NCI-H1048 (cell line): ENCODE data around the gene CLC.
"Not testable (repeated sequence)": the region's sequence is repeated elsewhere in the genome, so short reads cannot be mapped to it uniquely, and the experiment has no call there.

Experiments used
- DNase-seq: peaks from one replicate; lab custom pipeline; 2025; lab: John Stamatoyannopoulos, UW

CLC gene

GRCh38 chr19:39728040-39728439, 9.8 kb downstream of the CLC start:
- DNase-seq = no peak

GRCh38 chr19:39727070-39727800, 10.6 kb downstream of the CLC start:
- no peak for DNase-seq

DNA sequence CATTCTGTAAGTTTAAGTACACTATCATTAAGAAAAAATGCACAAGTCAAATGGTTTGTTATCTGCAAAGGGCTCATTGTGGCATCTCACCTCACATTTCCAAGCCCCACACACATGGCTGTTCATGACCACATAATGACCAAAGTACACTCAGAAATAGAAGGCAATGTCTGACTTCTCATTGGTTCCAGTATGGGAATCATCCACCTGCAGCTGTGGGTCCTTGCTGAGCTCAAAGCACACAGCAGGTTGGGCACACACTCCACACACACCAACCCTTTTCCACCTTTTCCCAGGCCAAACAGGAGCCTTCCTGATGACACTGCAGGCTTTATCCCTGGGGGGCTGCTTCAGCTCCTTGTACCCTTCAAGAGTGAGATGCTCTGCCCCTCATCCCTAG, 11.8 kb downstream of the CLC start:
- no peak for DNase-seq

DNA sequence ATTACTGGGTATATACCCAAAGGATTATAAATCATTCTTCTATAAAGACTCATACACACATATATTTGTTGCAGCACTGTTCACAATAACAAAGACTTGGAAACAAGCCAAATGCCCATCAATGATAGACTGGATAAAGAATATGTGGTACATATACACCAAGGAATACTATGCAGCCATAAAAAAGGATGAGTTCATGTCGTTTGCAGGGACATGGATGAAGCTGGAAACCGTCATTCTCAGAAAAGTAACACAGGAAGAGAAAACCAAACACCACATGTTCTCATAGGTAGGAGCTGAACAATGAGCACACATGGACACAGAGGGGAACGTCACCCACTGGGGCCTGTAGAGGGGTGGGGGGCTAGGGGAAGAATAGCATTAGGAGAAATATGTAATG, 17.7 kb downstream of the CLC start:
- DNase-seq = not testable (repeated sequence)

- no peak for DNase-seq
Measured at GRCh38 chr19:39710333-39710890, 27.4 kb downstream of the CLC start.

DNA sequence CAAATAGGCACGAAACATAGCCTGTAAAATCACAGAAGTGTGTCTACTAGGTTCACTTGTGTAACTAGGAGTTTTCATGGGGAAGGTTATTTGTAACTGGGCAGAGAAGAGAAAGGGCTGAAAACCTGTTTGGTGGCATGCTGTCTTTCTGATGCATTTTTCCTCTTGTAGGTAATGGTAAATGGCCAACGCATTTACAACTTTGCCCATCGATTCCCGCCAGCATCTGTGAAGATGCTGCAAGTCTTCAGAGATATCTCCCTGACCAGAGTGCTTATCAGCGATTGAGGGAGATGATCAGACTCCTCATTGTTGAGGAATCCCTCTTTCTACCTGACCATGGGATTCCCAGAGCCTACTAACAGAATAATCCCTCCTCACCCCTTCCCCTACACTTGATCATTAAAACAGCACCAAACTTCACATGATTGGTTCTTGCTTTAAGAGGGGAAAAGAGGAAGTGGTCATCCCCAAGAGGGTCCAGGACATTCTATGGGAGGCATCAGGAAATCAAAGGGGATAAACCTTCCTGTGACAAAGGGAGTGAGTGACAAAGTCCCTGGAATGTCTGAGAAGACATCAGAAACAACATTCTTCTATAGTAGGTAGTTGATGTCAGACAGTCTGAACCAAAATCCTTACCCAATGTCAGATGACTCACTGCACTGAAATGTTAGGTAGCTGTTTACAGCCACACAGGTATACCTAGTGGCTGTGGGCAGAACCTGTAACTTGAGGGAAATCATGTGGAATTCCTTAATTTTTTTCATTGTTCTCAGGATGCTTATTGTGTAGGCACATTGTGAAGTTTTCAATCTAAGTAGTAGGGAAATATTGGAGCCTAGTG, 28.6 kb downstream of the CLC start:
- no peak for DNase-seq

- DNase-seq = no peak
Measured at GRCh38 chr19:39708594-39708993, 29.2 kb downstream of the CLC start.

DNA sequence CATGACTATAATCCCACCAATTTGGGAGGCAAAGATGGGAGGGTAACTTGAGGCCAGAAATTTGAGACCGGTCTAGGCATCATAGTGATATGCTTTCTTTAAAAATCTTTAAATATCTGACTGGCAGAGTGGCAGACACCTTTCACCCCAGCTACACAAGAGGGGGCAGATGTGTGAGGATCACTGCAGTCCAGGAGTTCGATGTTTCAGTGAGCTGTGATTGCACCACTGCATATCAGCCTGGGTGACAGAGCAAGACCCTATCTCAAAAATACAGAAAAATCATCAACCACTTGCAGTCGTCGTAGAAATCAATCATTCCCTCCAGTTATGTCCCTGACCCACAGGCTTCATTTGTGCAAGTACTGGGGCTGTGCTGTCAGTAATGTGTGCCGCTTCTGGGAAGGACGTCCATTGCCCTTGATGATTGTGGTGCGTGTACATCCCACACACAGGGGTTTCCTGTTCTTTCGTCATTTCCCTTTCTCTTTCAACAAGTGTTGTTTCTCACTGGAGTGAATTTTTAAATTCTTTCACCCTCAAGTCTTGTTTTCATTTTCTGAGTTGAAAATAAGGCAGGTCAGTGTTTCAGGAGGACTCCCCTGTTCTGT, 32.1 kb downstream of the CLC start:
- no peak for DNase-seq

GRCh38 chr19:39704181-39705044, 33.4 kb downstream of the CLC start, which contains the start of gene LGALS14:
LGALS14 (plus strand) TSS chr19:39704481; CDS start chr19:39704529, 48 bp downstream.
- no peak for DNase-seq

- DNase-seq = no peak
Measured at GRCh38 chr19:39701291-39701690, 36.5 kb downstream of the CLC start.

DNA sequence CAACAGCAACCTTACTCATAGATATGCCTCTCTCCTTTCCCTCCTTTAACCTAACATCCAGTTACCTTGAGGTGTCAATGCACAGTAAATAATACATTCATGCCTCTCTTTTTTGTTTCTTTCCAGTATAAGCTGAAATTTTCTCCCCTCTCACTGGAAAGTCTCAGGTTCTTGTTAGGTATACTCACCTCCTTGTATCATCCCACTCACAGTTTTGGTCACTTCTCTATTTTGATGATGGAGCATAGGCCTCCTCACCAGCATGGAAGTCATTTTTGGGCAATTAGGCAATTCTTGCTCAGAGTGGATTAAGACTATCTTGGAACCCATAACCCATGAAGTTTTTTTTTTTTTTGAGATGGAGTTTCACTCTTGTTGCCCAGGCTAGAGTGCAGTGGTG, 39.3 kb downstream of the CLC start:
- no peak for DNase-seq

DNA sequence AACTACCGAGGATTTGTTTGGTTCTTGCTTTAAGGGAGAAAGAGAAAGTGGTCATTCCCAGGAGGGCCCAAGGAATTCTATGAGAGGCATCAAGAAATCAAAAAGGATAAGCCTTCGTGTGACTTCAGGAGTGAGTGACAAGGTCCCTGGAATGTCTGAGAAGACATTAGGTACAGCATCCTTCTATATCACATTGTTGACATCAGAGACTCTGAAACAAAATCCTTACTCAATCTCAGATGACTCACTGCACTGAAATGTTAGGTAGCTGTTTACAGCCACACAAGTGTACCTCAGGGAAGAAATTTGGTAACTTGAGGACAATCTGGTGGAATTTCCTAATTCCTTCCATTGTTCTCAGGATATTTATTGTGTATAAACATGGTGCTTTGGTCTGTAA, 41.4 kb downstream of the CLC start:
- no peak for DNase-seq

GRCh38 chr19:39695759-39696158, 42.1 kb downstream of the CLC start:
- DNase-seq = no peak

DNA sequence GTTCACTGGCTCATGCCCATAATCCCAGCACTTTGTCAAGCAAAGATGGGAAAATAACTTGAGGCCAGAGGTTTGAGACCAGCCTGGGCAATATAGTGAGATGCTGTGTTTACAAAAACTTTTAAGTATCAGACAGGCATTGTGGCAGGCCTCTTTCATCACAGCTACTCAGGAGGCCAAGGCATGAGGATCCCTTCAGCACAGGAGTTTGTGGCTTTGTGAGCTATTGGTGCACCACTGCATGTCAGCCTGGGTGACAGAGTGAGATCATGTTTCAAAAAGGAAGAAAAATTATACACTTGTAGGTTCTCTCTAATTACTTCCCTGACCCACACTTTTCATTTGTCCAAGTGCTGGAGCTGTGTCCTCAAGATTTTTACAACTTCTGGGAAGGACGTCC, 45.0 kb downstream of the CLC start:
- DNase-seq = no peak

- DNase-seq = no peak
Measured at GRCh38 chr19:39692166-39692565, 45.7 kb downstream of the CLC start.

DNA sequence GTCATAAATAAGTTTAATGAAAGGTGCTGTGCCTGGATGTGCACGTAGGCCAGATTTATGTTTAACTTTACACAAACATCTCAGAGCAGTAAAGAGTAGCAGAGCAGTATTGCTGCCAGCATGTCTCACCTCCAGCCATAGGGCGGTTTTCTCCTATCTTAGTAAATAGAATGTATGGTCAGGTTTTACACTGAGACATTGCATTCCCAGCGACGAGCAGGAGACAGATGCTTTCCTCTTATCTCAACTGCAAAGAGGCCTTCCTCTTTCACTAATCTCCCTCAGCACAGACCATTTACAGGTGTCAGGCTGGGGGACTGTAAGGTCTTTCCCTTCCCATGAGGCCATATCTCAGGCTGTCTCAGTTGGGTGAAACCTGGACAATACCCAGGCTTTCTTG, 49.2 kb downstream of the CLC start:
- not testable (repeated sequence) for DNase-seq

DNA sequence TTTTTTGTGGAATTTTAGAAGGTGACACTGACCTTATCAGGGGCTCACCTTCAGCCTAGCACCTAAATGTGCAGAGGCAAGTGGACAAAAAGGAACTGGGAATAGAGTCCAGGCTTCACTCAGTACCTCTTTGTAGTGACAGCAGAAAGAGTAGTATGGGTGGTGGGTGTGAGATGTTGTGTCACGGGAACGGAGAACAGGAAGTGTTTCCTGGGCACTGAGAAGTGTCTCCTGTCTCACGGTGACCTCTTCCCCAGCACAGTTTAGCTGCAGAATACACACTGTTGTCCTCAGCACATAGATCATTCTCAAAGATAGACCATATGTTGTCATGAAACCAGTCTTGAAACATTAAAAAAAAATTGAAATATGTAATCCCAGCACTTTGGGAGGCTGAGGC, 51.1 kb downstream of the CLC start:
- DNase-seq = no peak

- DNase-seq = no peak
Measured at GRCh38 chr19:39684267-39684666, 53.6 kb downstream of the CLC start.

DNA sequence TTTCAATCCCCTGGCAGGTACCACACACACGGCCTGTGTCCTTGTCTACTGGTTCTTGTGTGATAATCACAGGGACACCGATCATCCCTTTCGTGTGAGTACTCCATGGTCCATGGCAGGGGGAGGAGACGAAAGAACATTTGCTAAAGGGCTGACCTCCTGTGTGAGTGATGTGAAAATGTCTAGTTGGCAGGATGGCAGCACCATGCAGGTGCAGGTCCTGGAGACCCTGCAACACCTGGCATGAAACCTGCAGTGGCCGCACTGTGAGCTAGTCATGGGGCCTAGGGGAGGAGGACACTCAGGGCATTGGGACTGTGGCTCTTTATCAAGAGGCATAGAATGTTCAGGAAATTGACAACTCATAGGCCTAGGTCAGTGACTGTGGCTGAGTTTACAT, 56.4 kb downstream of the CLC start:
- DNase-seq = no peak
